OCI-LY1 (cell line): Measurements from ENCODE around the gene TXNL1.

Experiments used
- CTCF ChIP-seq: fragments of 200-600 bp; sonication (generic), shearing (Covaris generic); IDR thresholded peaks from 2 replicates; pipeline ENCODE4 v1.5.1; 2017; ENCODE audit warnings: mild to moderate bottlenecking, antibody characterized with exemption, low read length, moderate library complexity, mixed read lengths
- EZH2 ChIP-seq: fragments of 200-600 bp; sonication (generic), shearing (Covaris generic); IDR thresholded peaks from 2 replicates; pipeline ENCODE4 v1.8.0; 2017; ENCODE audit warnings: borderline replicate concordance, mixed run types, mild to moderate bottlenecking, antibody characterized with exemption, low read length, moderate library complexity, mixed read lengths

GRCh38 chr18:56676639-56677038 lies 38.2 kb upstream of the TXNL1 start:
- TF ChIP-seq CTCF, result no peak
- no peak for TF ChIP-seq EZH2
